ENCODE data around the gene GDNF. TPM values are rescaled to one million over a fixed set of nuclear protein-coding genes. Genes with fewer than 3 reads are reported as not detected.
A peak's percentile ranks its signal among the peaks of the same experiment; 100 is the strongest.
"Not testable (repeated sequence)": the region's sequence is repeated elsewhere in the genome, so short reads cannot be mapped to it uniquely, and the experiment has no call there.

Gene GDNF
- polyA plus RNA-seq, 1 donor = 1.9 TPM

DNA sequence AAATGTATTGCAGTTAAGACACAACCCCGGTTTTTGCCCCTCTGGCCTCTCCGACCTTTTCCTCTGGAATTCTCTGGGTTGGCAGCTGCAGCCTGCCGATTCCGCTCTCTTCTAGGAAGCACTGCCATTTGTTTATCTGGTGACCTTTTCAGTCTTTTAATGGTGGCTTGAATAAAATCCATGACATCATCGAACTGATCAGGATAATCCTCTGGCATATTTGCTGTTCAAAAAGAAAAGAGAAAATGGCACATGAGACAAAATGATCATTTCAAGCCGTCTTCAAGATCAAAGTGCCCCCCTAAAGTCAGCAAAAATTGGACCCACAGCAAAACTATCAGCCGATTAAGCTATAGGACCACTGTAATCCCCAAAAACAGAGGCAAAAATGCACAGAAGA, 23.9 kb downstream of the GDNF start:
- DNase-seq = no peak

DNA sequence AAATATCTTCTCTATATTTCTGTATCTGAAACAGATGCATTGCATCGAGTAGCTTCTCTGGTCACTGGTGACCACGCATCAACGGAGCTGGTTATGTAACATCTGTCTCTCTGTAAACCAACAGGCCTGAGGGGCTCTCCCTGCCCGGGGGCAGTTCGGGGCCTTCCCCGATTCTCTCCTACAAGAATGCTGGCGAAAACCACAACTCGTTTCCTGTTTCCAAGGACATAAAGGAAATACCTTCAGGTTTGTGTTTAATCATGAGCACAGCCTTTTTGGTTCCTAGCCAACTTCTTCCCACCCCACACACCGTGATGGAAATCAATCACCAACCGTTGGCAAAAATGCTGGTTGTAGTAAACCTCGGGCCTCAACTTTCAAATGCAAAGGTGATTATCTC, 25.1 kb downstream of the GDNF start:
- no peak for DNase-seq

DNA sequence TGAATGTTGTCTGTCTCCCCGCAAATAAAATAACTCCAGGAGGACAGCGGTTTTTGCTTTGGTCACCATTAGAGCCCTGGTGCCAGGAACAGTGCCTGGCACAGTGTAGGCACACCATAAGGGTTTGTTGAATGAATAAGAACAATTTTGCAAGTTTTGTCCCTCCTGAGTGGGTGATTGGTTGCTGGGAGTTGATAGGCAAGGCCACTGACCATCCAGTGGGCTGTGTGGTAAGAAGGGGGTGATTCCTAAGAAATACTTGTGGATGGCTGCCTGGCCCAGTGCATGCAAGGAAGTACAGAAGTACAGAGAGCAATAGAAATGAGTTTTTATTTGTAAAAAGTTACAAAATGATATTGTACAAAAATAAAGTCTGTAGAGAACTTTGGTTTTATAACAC, 27.5 kb downstream of the GDNF start:
- no peak for DNase-seq

DNA sequence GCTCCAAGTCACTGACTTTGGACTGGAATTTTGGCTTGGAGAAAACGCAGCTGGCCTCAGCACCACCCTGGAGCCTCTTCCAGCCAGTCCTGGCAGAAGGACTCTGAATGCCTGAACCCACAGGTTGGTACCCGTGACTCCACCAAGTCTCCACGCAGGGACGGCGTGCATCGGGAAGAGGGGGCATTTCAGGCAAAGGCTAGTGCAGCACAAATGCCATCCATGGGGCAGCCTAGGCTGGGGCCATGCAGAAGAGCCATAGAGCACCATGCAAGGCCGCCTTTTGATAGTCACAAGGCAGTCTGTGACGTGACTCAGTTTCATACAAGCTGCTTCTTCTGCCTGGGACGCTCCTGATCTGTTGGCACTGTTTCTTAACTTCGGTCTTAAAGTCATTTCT, 28.0 kb downstream of the GDNF start:
- no peak for DNase-seq

DNA sequence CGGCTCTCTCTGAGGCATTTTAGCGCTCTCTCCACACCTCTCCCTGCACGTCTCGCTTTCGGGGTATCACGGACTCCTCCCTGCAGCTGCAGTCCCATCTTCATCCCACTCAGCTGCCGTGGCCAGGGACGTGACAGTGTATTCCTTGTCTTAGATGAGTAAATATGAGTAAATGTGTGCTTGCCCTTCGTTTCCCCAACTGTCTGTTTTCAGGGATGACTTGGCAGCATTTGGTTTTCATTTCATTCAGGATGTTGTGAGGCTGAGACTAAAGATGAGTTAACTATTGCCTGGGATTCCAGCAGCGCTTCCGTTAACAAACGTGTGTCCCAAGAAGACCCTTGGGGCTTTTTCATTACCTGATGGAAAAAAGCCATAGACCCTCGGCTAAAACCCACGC, 29.5 kb downstream of the GDNF start:
- DNase-seq = no peak

DNA sequence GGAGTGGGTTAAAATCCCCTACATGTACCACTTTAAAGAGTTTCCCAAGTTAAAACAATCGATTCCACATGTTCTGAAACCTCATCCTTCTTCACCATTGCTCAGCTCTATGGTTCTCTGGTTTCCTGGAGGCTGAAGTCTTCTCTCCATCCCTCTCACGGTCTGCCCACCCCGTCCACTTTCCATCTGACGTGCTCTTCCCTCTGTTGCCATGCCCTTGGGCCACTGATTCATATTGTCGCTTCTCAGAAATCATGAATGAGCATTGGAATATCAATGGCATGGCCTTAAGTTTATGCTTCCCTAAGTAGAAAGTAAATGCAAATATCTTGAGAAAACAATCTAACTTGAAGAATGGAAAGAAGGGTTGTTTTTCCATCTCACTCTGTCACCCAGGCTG, 30.9 kb downstream of the GDNF start:
- no peak for DNase-seq

DNA sequence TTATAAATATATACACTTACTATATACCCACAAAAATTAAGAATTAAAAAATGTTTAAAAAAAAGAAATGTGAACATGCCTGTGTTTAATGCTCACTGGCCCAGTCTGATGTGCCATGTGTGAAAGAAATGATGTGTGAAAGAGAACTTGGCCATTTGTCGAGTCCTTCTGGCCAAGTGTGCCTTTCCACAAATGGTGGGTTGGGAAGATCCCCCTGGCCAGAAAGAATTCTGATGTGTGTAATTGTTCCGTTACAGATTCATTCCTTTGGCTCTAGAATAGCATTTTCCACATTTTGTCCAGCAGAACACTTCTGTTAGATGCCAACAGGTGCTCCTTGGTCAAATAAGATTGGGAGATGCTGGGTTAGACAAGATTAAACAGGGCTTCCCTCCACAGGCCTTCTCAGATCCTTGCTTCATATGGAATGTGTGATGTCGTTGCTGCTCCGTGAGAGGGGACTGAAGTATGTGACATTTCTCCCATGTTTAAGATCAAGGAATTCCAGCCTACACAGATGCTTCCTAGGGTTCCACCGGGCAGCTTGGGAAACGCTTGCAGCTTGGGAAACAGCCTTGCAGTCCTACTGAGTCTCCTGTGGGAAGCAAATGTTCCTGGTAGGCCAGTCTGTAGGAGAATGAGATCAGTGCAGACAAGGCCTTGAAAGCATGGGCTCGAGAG, 32.1 kb downstream of the GDNF start:
- DNase-seq = peak; percentile 19

DNA sequence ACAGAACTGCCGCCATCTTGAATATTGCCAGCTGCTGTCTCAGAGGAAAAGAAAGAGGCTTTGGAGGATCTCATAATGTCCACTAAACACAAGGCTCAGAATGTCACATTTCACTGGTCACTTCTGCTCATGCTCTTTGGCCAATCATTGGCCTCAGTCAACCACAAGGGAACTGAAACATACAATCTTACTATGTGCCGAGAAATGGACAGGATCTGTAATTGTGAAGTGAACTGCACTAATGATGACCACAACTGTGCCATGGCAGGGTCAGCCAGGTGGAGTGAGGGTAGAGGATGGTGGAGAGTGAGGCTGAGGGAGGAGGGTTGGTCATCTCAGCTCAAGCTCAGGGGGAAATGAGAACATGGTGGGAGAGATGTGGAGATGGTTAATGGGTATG, 32.8 kb downstream of the GDNF start:
- DNase-seq = no peak

DNA sequence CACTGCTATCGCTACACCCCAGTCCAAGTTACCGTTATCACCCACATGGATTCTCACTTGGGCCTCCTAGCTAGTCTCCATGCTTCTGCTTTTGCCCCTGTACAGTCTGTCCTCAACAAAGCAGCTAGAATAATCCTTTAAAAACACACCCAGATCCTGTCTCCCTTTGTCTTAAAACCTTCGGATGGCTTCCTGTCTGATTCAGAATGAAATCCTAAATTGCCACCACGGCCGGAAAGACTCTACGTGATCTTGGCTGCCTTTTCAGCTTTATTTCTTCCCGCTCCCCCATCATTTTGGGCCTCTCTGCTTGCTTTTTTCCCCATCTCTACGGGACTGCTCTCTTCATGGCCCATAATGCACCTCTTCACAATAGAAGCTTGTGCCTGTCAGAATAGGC, 33.4 kb downstream of the GDNF start:
- no peak for DNase-seq

DNA sequence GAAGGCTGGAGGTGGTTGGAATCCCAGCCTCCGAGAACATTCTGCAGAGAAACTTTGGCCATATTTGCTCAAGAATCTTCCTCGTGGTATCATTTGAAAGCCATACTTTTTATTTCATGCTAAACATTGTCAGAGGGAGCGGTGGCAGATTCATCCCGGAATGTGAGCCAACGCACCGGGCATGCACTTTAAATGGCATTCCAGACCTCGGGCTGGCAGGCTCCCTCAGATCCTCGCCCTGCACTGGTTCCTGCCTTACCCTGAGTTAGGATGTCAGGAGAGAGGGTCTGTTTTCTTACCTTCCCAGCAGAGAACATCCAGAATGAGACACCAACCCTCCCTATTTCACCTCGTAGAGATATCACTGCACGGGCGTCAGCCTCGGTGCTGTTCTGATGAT, 33.8 kb downstream of the GDNF start:
- no peak for DNase-seq

DNA sequence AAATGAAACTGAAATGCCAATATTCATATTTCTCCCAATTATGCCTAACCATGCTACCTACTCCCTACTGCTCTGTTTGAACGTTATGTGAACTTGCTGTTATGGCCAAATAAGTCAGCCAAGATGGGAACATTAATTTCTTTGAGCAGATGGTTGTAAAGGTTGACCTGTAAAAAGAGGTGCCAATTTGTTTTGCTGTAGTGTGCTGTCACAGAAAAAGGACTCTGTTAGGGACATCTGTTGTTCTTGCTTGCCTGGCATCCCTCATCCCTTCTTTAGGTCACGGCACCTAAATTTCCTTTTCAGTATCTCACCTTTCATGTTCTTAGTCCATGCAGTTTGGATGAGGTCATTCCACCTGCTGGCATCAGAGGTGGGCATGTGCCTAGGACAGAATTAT, 35.4 kb downstream of the GDNF start:
- no peak for DNase-seq

DNA sequence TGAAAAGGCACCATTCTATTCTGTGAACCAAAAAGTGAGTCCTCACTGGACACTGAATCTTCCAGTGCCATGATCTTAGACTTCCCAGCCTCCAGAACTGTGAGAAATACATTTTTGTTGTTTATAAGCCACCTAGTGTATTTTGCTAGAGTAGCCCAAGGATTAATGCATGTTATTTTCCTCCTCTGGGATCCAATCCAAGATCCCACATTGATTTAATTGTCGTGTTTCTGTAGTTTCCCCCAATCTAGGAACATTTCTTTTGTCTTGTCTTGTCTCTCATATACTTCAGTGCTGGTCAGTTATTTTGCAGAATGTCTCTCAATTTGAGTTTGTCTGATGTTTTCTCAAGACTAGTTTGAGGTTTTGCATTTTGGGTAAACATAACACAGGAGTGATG, 36.4 kb downstream of the GDNF start:
- DNase-seq = no peak

DNA sequence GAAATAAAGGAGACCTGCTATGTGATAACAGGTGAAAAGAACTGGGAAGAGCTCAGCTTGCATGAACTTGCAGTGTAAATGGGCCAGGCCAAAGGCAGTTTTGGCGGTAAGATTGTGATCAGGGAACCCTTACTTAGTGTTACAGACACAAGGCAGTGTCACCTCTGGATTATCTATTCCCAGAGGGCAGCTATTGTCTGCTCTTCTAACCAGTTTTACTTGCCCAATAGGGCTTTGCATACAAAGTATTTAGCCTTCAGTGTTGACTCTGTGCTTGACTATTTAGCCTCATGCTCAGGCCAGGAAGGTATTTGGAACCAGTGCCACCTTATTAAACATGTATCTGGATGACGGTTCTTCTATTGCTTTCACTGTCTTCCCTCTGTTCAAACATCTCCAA, 38.3 kb downstream of the GDNF start:
- no peak for DNase-seq

DNA sequence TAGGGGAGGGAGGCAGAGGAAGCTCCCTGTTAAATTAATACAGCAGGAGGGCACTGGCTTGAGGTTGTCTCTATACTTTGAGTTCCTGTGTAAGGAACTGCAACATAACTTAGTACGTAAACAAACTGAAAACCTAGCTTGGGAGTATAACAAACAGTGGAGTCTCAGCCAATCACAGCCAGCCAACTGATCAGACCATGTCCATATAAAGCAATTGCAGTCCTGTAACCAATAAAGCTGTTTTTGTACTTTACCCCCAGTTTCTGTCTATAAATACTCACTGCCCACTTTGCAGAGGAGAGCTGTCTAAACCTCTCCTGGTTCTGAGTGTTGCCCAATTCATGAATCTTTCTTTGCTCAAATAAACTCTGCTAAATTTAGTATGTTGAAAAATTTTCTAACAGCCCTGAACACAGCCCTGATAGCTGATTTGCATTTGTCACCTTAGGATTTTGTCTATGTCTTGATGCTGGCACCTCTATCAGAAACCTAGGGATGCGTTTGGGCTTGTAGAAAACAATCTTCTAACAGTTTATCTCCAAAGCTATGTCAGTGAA, 39.9 kb downstream of the GDNF start:
- no peak for DNase-seq

DNA sequence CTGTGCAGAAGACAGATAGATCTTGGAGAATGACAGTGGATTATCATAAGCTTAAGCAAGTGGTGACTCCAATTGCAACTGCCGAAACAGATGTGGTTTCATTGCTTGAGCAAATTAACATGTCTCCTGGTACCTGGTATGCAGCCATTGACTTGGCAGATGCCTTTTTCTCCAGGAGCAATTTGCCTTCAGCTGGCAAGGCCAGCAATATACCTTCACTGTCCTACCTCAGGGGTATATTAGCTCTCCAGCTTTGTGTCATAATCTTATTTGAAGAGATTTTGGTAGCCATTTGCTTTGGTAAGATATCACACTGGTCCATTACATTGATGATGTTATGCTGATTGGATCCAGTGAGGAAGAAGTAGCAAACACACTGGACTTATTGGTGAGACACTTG, 43.4 kb downstream of the GDNF start:
- DNase-seq = not testable (repeated sequence)

DNA sequence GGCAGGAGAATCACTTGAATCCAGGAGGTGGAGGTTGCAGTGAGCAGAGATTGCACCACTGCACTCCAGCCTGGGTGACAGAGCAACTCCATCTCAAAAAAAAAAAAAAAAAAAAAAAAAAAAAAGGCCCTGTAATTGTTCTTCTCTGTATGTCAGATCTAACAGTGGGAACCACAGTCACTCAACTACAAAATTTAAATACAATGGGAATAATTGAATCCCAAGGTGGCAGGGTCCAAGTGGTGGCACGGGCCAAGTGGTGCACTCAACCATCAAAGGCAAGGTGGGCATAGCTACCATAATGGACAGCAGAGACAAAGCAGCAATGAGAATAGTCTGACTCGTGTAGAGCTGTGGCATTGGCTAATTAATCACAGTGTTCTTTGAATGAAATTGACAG, 44.5 kb downstream of the GDNF start:
- DNase-seq = not testable (repeated sequence)

DNA sequence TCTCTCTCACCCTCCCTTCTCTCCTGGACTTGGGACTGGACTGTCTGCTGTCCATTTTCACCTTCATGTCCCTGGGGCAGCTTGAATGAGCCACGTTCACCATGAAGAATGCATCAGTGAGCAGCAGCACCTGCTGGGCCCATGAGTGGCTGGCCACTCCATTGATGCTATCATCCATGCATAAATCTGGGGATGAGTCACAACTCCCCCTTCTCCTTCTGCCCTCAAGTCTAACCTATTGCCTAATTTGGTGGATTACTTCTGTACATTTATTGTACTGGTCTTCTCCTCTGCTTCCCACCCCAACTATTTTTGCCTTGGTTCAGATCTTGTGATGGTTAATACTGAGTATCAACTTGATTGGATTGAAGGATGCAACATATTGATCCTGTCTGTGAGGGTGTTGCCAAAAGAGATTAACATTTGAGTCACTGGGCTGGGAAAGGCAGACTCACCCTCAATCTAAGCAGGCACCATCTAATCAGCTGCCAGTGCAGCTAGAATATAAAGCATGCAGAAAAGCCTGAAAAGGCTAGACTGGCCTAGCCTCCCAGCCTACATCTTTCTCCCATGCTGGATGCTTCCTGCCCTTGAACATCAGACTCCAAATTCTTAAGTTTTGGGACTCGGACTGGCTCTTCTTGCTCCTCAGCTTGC, 46.7 kb downstream of the GDNF start:
- DNase-seq = no peak

DNA sequence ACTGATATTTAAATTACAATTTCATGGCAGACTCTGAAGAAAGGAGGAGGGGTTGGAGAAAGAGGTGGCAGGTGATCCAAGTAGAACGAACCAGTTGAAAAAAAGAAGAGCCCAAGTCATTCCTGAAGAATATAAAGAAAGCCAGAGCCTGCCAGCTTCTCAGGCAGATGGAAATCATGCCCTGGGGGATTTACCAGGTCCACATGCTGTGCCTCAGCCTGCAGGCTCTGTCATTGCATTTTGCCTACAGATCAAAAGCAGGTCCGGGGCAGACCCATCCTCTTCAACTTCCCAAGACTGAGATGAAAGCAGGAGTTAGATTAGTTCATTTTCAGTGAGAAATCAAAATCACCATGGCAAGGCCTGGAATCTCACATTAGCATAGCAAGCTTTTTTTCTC, 48.5 kb downstream of the GDNF start:
- DNase-seq = no peak

DNA sequence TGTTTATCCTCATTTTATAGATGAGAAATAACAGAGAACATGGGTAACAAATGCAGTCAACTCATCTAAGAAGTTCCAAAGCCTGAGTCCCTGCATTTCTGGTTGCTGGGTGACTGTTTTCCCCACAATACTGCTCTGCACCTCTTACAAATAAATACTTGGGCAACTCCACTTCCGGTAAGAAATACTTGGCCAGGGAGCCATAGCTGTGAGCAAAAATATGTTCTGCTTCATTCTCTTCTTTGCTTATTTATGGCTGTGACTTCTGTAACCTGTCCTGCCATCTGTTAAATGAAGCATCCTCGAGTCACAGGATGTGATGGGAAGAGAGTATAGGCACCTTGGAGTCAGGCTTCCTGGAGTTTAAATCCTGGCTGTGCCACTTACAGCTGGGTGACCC, 49.9 kb downstream of the GDNF start:
- DNase-seq = no peak

DNA sequence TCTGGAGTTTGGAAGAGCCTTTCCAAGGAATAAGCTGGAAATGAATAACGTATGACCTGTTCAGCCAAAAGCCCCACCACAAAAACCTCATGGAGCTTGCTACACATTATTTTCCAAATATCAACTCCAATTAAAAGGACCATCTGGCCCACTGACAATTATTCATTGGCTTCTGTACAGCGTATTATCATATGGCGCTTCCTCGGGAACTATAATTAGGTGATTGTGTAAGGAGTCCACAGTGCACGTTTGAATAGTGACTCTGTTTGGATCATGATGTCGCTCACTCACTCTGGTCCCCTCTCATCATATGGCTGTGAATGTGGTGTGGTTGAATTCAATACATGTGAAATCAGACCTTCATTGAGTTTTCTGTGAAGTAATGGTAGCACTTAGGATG, 52.1 kb downstream of the GDNF start:
- DNase-seq = no peak

DNA sequence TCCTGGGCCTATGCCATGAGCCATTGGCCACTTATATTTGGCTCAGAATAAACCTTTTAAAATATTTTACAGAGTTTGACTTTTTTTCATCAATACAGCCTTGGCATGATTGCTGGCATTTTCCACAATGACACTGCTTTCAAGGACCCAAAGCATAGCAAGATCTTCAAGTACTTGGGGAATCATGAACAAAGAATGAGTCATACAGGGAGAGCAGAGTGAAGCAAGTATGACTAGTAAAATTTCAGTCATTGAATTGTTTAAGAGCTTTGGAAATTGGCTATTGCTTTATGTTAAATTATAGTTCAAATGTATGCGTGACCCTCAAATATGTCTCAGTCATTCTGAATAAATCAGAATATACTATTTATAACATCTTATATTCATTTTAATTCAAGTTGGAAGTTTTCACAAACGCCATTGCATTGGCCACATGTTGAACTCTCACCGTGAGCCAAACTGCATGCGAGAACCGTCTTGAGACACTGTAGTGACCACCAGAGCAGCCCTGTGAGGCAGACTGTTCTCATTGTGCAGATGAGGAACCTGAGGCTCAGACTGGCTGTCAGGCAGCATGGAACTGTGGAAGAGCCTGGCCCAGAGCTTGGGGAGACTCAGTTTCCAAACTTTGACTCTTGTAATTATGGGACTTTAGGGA, 52.9 kb downstream of the GDNF start:
- no peak for DNase-seq

DNA sequence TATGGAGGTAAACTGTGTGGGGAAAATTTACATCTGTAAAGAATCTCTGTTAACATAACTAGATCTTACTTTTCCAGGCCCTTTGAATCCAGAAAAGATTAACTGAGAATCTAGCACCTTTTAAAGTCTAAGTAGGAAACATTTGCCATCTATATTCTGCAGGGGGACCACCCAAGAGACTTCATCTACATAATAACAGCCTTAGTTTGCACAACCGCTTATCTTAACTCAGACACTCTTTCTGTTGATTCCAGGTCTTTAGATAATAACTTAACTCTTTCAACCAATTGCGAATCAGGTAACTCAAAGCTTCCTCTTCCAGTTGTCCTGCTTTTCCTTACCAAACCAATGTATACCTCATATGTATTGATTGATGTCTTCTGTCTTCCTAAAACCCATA, 53.4 kb downstream of the GDNF start:
- no peak for DNase-seq

DNA sequence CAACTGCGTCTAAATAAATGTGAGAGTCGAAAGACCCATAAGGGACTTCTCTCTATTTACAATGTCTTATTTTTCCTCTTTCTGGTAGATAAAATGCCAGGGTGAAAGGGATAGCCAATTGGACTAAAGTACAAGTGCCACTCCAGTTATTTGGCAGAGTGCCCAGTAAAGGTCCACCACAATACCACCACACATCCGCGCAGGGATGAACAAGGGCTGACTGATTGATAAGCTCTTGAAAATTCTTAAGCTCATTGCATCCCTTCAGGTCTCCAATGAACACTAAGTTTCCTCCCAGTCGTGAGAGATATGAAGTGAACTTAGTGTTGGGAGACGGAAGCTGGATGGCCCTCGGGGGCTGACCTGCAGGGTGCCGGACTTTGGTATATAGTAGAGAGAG, 58.4 kb downstream of the GDNF start:
- DNase-seq = not testable (repeated sequence)
